OCI-LY1 (cell line): Measurements from ENCODE around the gene PEX10.
"Not testable (repeated sequence)": the region's sequence is repeated elsewhere in the genome, so short reads cannot be mapped to it uniquely, and the experiment has no call there.

Experiments
- H2AFZ ChIP-seq: fragments of 200-600 bp; sonication (generic), shearing (Covaris generic); 2 replicates; pipeline ENCODE4 v1.6.0; 2014; ENCODE audit warnings: antibody characterized with exemption, mild to moderate bottlenecking, low read length
- H3F3A ChIP-seq: fragments of 200-600 bp; sonication (generic), shearing (Covaris generic); 2 replicates; pipeline ENCODE4 v1.6.0; 2014; ENCODE audit warnings: mild to moderate bottlenecking, antibody characterized with exemption, low read length, moderate library complexity; ENCODE audit not compliant: insufficient read depth
- H3K27ac ChIP-seq: fragments of 200-600 bp; sonication (generic); 2 replicates; pipeline ENCODE4 v1.5.1; 2014; ENCODE audit warnings: low read length, mixed run types, mild to moderate bottlenecking, low read depth; ENCODE audit not compliant: poor library complexity, severe bottlenecking
- H3K27me3 ChIP-seq: fragments of 200-600 bp; sonication (generic); 2 replicates; pipeline ENCODE4 v1.6.0; 2014; ENCODE audit warnings: antibody characterized with exemption, mild to moderate bottlenecking, low read length, moderate library complexity; ENCODE audit not compliant: insufficient read depth
- H3K36me3 ChIP-seq: fragments of 200-600 bp; sonication (generic); 2 replicates; pipeline ENCODE4 v1.6.1; 2014; ENCODE audit warnings: mild to moderate bottlenecking, antibody characterized with exemption, low read length, moderate library complexity, mixed read lengths; ENCODE audit not compliant: insufficient read depth
- H3K4me1 ChIP-seq: fragments of 200-600 bp; sonication (generic); 2 replicates; pipeline ENCODE4 v1.5.1; 2014; ENCODE audit warnings: mild to moderate bottlenecking, low read length, moderate library complexity; ENCODE audit not compliant: insufficient read depth, severe bottlenecking
- H3K4me2 ChIP-seq: fragments of 200-600 bp; sonication (generic), shearing (Covaris generic); 2 replicates; pipeline ENCODE4 v1.6.1; 2014; ENCODE audit warnings: low read length
- H3K4me3 ChIP-seq: fragments of 200-600 bp; sonication (generic); 2 replicates; pipeline ENCODE4 v1.5.1; 2014; ENCODE audit warnings: low read length, low read depth, mild to moderate bottlenecking, mixed read lengths; ENCODE audit not compliant: poor library complexity, severe bottlenecking
- H3K79me2 ChIP-seq: fragments of 200-600 bp; shearing (Covaris generic); 2 replicates; pipeline ENCODE4 v1.6.1; 2016; ENCODE audit warnings: mixed run types, low read length, mixed read lengths; ENCODE audit not compliant: insufficient read depth
- H3K9ac ChIP-seq: fragments of 200-600 bp; sonication (generic), shearing (Covaris generic); 2 replicates; pipeline ENCODE4 v1.6.1; 2014; ENCODE audit warnings: mild to moderate bottlenecking, low read length, mixed read lengths
- H3K9me2 ChIP-seq: fragments of 200-600 bp; sonication (generic), shearing (Covaris generic); 2 replicates; pipeline ENCODE4 v1.6.1; 2014; ENCODE audit warnings: low read depth, mild to moderate bottlenecking, low read length, mixed read lengths
- H3K9me3 ChIP-seq: fragments of 200-600 bp; shearing (Covaris generic); 2 replicates; pipeline ENCODE4 v1.6.1; 2014; ENCODE audit warnings: low read length, mixed read lengths
- H4K20me1 ChIP-seq: fragments of 200-600 bp; sonication (generic), shearing (Covaris generic); 2 replicates; pipeline ENCODE4 v1.6.0; 2016; ENCODE audit warnings: mild to moderate bottlenecking, low read length; ENCODE audit not compliant: insufficient read depth
- CTCF ChIP-seq: fragments of 200-600 bp; sonication (generic), shearing (Covaris generic); IDR thresholded peaks from 2 replicates; pipeline ENCODE4 v1.5.1; 2017; ENCODE audit warnings: mild to moderate bottlenecking, antibody characterized with exemption, low read length, moderate library complexity, mixed read lengths
- EZH2 ChIP-seq: fragments of 200-600 bp; sonication (generic), shearing (Covaris generic); IDR thresholded peaks from 2 replicates; pipeline ENCODE4 v1.8.0; 2017; ENCODE audit warnings: borderline replicate concordance, mixed run types, mild to moderate bottlenecking, antibody characterized with exemption, low read length, moderate library complexity, mixed read lengths

Gene PEX10

GRCh38 chr1:2441746-2442145 lies 29.4 kb upstream of the PEX10 start:
- H3K9me3 ChIP-seq = no peaks in the 10 kb centered on the region
- no peaks in the 10 kb centered on the region for H3K36me3 ChIP-seq
- no peaks in the 10 kb centered on the region for H3K9me2 ChIP-seq
- no peak overlapping the region for H3K4me3 ChIP-seq
- H3F3A ChIP-seq = no peaks in the 10 kb centered on the region
- no peaks in the 10 kb centered on the region for H3K79me2 ChIP-seq
- no peak overlapping the region for H3K27ac ChIP-seq
- H3K27me3 ChIP-seq = no peaks in the 10 kb centered on the region
- H3K4me2 ChIP-seq = no peak overlapping the region
- H3K4me1 ChIP-seq = no peaks in the 10 kb centered on the region
- no peaks in the 10 kb centered on the region for H4K20me1 ChIP-seq
- no peak overlapping the region for H3K9ac ChIP-seq
- TF ChIP-seq CTCF (no peak), EZH2 (no peak)
- no peak overlapping the region for H2AFZ ChIP-seq

GRCh38 chr1:2440346-2440745 lies 28.0 kb upstream of the PEX10 start:
- H4K20me1 ChIP-seq = not testable (repeated sequence)

GRCh38 chr1:2439369-2439768 lies 27.0 kb upstream of the PEX10 start:
- H3K27me3 ChIP-seq = no peaks in the 10 kb centered on the region
- no peak for TF ChIP-seq EZH2
- TF ChIP-seq CTCF = no peak

More at GRCh38 chr1:2440346-2440745, 28.0 kb upstream of the PEX10 start:
- not testable (repeated sequence) for H3K36me3 ChIP-seq, H3K4me3 ChIP-seq, H3K79me2 ChIP-seq, H3K9me2 ChIP-seq, H3K9ac ChIP-seq, H3F3A ChIP-seq, H2AFZ ChIP-seq, H3K4me1 ChIP-seq, H3K27me3 ChIP-seq, H3K4me2 ChIP-seq, H3K27ac ChIP-seq, H3K9me3 ChIP-seq

GRCh38 chr1:2438641-2439040 lies 26.3 kb upstream of the PEX10 start:
- no peaks in the 10 kb centered on the region for H4K20me1 ChIP-seq
- H3F3A ChIP-seq = no peaks in the 10 kb centered on the region
- no peaks in the 10 kb centered on the region for H3K27me3 ChIP-seq
- no peak overlapping the region for H3K9ac ChIP-seq
- no peak overlapping the region for H2AFZ ChIP-seq
- no peaks in the 10 kb centered on the region for H3K79me2 ChIP-seq
- no peak overlapping the region for H3K4me3 ChIP-seq
- no peak for TF ChIP-seq EZH2
- no peak for TF ChIP-seq CTCF
- no peaks in the 10 kb centered on the region for H3K4me1 ChIP-seq
- no peaks in the 10 kb centered on the region for H3K36me3 ChIP-seq
- no peaks in the 10 kb centered on the region for H3K9me3 ChIP-seq
- H3K9me2 ChIP-seq = no peaks in the 10 kb centered on the region
- H3K27ac ChIP-seq = no peak overlapping the region
- no peak overlapping the region for H3K4me2 ChIP-seq

More at GRCh38 chr1:2439369-2439768, 27.0 kb upstream of the PEX10 start:
- no peak overlapping the region for H3K9ac ChIP-seq
- no peaks in the 10 kb centered on the region for H3F3A ChIP-seq
- no peak overlapping the region for H2AFZ ChIP-seq
- H4K20me1 ChIP-seq = no peaks in the 10 kb centered on the region
- H3K4me2 ChIP-seq = no peak overlapping the region
- H3K9me3 ChIP-seq = no peaks in the 10 kb centered on the region
- H3K4me1 ChIP-seq = no peaks in the 10 kb centered on the region
- H3K79me2 ChIP-seq = no peaks in the 10 kb centered on the region
- H3K4me3 ChIP-seq = no peak overlapping the region
- no peak overlapping the region for H3K27ac ChIP-seq
- no peaks in the 10 kb centered on the region for H3K36me3 ChIP-seq
- no peaks in the 10 kb centered on the region for H3K9me2 ChIP-seq
